Right lobe of liver (tissue), 6 donors: ENCODE measurements around the gene ADIPOR2. TPM values are rescaled to one million over a fixed set of nuclear protein-coding genes. Genes with fewer than 3 reads are reported as not detected.

ENCODE experiments used
- ATAC-seq, 4 donors: fragments of 200-7000 bp; cut with Tn5 transposase; one replicate each; pipeline ENCODE4 v1.9.1; 2020; ENCODE audit warnings: mild to moderate bottlenecking in 4 of 4, moderate library complexity in 4 of 4
- DNase-seq, 3 donors: peaks; one replicate each; pipeline ENCODE4 v3.0.0-alpha.2; 2020
- H3K27ac ChIP-seq, 3 donors: fragments of 200-600 bp; one replicate each; pipeline ENCODE4 v1.8.0; 2022
- H3K27me3 ChIP-seq, 2 donors: fragments of 200-600 bp; one replicate each; pipeline ENCODE4 v1.8.0; 2022
- H3K36me3 ChIP-seq, 4 donors: fragments of 200-600 bp; sonication (generic) in 1 of 4; one replicate each; pipeline versions ENCODE4 v1.5.1 to v1.8.0; 2017 to 2022; ENCODE audit warnings: control low read depth in 1 of 4
- H3K4me1 ChIP-seq, 4 donors: fragments of 200-600 bp; sonication (generic) in 1 of 4; one replicate each; pipeline versions ENCODE4 v1.5.1 to v1.8.0; 2017 to 2022; ENCODE audit warnings: control low read depth in 1 of 4
- H3K4me3 ChIP-seq, 3 donors: fragments of 200-600 bp; one replicate each; pipeline ENCODE4 v1.8.0; 2022
- H3K9me3 ChIP-seq, 4 donors: fragments of 200-600 bp; sonication (generic) in 1 of 4; one replicate each; pipeline versions ENCODE4 v1.5.1 to v1.8.0; 2017 to 2022; ENCODE audit warnings: control low read depth in 1 of 4
- CTCF ChIP-seq, 4 donors: fragments of 200-600 bp in 3 of 4; fragments of 450-650 bp in 1 of 4; IDR thresholded peaks; one replicate each; pipeline versions ENCODE4 v1.5.1 to v1.8.0; 2016 to 2022; ENCODE audit warnings: antibody characterized with exemption in 4 of 4, mild to moderate bottlenecking in 2 of 4
- POLR2A ChIP-seq: fragments of 450-650 bp; IDR thresholded peaks from one replicate; pipeline ENCODE4 v1.6.1; 2017; ENCODE audit warnings: antibody characterized with exemption, mild to moderate bottlenecking
- WGBS: methylation state at CpG from one replicate; pipeline ENCODE4 v1.1.6; 2018; ENCODE audit warnings: low coverage, low lambda C conversion rate; ENCODE audit not compliant: insufficient coverage; ENCODE audit errors: missing lambda C conversion rate; 5-methylcytosine and 5-hydroxymethylcytosine counted together
- intact Hi-C, 2 donors: fragments of 100-400 bp; cut with DNase I; formaldehyde crosslinking; loops; one replicate each; pipeline versions ENCODE4 v1.11.2 to v1.14.1; 2022
- total RNA-seq, 6 experiments: library from RNA; depleted of rRNA in 2 of 6; stranded (reverse); fragments of >200 nt in 2 of 6; fragmentation: NEBNext Ultra II Directional in 3 of 6; extraction: Animal tissue kit (Norgen Biotek cat#: 25700) in 3 of 6; gene quantifications; one replicate each; pipeline versions ENCODE4 v1.1.0 to v1.2.4, GENCODE V29; 2016 to 2023
- donor health status: DM: no; HTN: yes; CAD: no.
- donor health status: DM: no; HTN: no; CAD: no.
- donor health status: DM: no; HTN: no; CAD: no.
- donor health status: DM: no; HTN: yes; CAD: no.
- donor health status: DM: no; HTN: yes; CAD: no.

ADIPOR2 gene
- total RNA-seq, 6 experiments from 2014 or later = 46.5 to 108 (median 59.8) TPM

- Histone ChIP-seq H3K4me1 (peaks cover 0 to 45% (median 7%) of the 10 kb centered on the region in 4 donors), H3K27me3 (no peaks in the 10 kb centered on the region), H3K27ac (no peak overlapping the region), H3K36me3 (no peaks in the 10 kb centered on the region), H3K4me3 (no peak overlapping the region), H3K9me3 (no peaks in the 10 kb centered on the region)
- ATAC-seq (no peak), DNase-seq (no peak)
- intact Hi-C loops = no loop called here
- 57% methylated on average over 3 of the region's 6 CpGs for WGBS
- TF ChIP-seq POLR2A (no peak), CTCF (IDR thresholded peaks at IDR 0.05) (no peak)
Observed at GRCh38 chr12:1737652-1738286, 46.9 kb downstream of the ADIPOR2 start.

- Histone ChIP-seq H3K4me1 (peaks cover 0 to 43% (median 7%) of the 10 kb centered on the region in 4 donors), H3K27ac (no peak overlapping the region), H3K4me3 (no peak overlapping the region), H3K27me3 (no peaks in the 10 kb centered on the region), H3K36me3 (no peaks in the 10 kb centered on the region), H3K9me3 (no peaks in the 10 kb centered on the region)
- intact Hi-C loops = no loop called here
- no peak for ATAC-seq
- TF ChIP-seq CTCF (IDR thresholded peaks at IDR 0.05) (no peak), POLR2A (no peak)
- no peak for DNase-seq
Observed at GRCh38 chr12:1738446-1738845, 47.6 kb downstream of the ADIPOR2 start.

DNA sequence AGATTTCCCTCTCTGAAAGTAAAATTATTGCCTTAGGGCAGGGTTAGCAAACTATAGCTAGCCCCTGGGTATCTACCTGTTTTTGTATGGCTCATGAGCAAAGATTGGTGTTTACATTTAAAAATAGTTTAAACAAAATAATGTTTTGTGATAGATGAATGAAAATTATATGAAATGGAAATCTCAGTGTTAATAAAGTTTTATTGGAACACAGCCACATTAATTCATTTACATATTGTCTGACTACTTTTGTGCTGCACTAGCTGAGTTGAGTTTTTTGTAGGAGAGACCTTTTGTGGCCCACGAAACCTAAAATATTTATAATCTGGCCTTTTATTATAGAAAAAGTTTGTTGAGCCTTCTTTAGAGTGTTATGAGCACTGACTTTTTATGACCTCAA, 48.5 kb downstream of the ADIPOR2 start:
- WGBS = 100% methylated on average over 1 of the region's 1 CpG
- TF ChIP-seq CTCF (IDR thresholded peaks at IDR 0.05) = no peak
- no peak for TF ChIP-seq POLR2A
- H3K4me3 ChIP-seq = no peak overlapping the region
- peaks cover 0 to 43% (median 7%) of the 10 kb centered on the region in 4 donors for H3K4me1 ChIP-seq
- intact Hi-C loops = no loop called here
- H3K9me3 ChIP-seq = no peaks in the 10 kb centered on the region
- no peak for DNase-seq
- H3K36me3 ChIP-seq = no peaks in the 10 kb centered on the region
- no peak overlapping the region for H3K27ac ChIP-seq
- no peak for ATAC-seq
- no peaks in the 10 kb centered on the region for H3K27me3 ChIP-seq

GRCh38 chr12:1740161-1740948, 49.5 kb downstream of the ADIPOR2 start:
- Histone ChIP-seq H3K27me3 (no peaks in the 10 kb centered on the region), H3K9me3 (no peaks in the 10 kb centered on the region), H3K4me3 (no peak overlapping the region), H3K36me3 (no peaks in the 10 kb centered on the region), H3K4me1 (peaks cover 0 to 43% (median 7%) of the 10 kb centered on the region in 4 donors), H3K27ac (no peak overlapping the region)
- TF ChIP-seq POLR2A (no peak), CTCF (IDR thresholded peaks at IDR 0.05) (no peak)
- DNase-seq (no peak), ATAC-seq (peak in 3 of 4 donors; percentile 22 to 39 (median 34))
- intact Hi-C loops = no loop called here
- 45% methylated on average over 5 of the region's 5 CpGs for WGBS
